Mesothelial cell of epicardium (in vitro differentiated cells): ENCODE data around the gene TDP1. TPM values are rescaled to one million over a fixed set of nuclear protein-coding genes. Genes with fewer than 3 reads are reported as not detected.
A peak's percentile ranks its signal among the peaks of the same experiment; 100 is the strongest.

Source experiments
- DNase-seq, 2 experiments: peaks; one replicate each; pipeline ENCODE4 v3.0.0; 2021; ENCODE audit warnings: low spot score in 2 of 2; ENCODE audit not compliant: unreplicated experiment in 2 of 2
- H3K27ac Mint-ChIP-seq: 2 replicates; pipeline ENCODE4 v1.8.0; 2021; ENCODE audit warnings: mixed read lengths
- H3K27me3 Mint-ChIP-seq: 2 replicates; pipeline ENCODE4 v1.8.0; 2021; ENCODE audit warnings: low read depth, mixed read lengths
- H3K36me3 Mint-ChIP-seq: 2 replicates; pipeline ENCODE4 v1.8.0; 2021; ENCODE audit warnings: mixed read lengths
- H3K4me1 Mint-ChIP-seq: 2 replicates; pipeline ENCODE4 v1.8.0; 2021; ENCODE audit warnings: mixed read lengths
- H3K4me3 Mint-ChIP-seq: 2 replicates; pipeline ENCODE4 v1.8.0; 2021; ENCODE audit warnings: mild to moderate bottlenecking, moderate library complexity, mixed read lengths
- H3K9me3 Mint-ChIP-seq: 2 replicates; pipeline ENCODE4 v1.8.0; 2021; ENCODE audit warnings: mixed read lengths
- CTCF ChIP-seq: fragments of 200-600 bp; sonication (generic); IDR thresholded peaks from one replicate; pipeline ENCODE4 v1.5.0; 2021; ENCODE audit warnings: antibody characterized with exemption; ENCODE audit not compliant: unreplicated experiment
- total RNA-seq: library from RNA; stranded (reverse); gene quantifications from 3 replicates; pipeline ENCODE4 v1.2.1, GENCODE V29; 2021

Gene TDP1
- total RNA-seq, 1 donor from 2014 or later, result 30.6 TPM

DNA sequence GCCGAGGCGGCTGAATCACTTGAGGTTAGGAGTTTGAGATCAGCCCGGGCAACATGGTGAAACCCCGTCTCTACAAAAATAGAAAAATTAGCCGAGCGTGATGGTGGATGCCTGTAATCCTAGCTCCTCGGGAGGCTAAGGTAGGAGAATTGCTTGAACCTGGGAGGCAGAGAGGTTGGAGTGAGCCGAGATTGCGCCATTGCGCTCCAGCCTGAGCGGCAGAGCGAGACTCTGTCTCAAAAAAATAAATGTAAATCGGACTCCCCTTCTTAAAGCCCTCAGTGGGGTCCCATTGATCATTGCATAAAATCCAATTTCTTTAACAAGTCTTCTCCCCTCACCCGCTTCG is 908 bp downstream of the TDP1 start:
- Mint-ChIP-seq H3K27ac (peak overlapping the region; percentile 99), H3K36me3 (no peaks in the 10 kb centered on the region), H3K9me3 (no peaks in the 10 kb centered on the region), H3K27me3 (no peaks in the 10 kb centered on the region), H3K4me3 (peak overlapping the region; percentile 98), H3K4me1 (peaks cover 35% of the 10 kb centered on the region)
- TF ChIP-seq CTCF, result no peak
- DNase-seq, result no peak

- H3K27me3 Mint-ChIP-seq, result no peaks in the 10 kb centered on the region
These were observed 1.6 kb downstream of the TDP1 start for GRCh38 chr14:89957376-89957775.

DNA sequence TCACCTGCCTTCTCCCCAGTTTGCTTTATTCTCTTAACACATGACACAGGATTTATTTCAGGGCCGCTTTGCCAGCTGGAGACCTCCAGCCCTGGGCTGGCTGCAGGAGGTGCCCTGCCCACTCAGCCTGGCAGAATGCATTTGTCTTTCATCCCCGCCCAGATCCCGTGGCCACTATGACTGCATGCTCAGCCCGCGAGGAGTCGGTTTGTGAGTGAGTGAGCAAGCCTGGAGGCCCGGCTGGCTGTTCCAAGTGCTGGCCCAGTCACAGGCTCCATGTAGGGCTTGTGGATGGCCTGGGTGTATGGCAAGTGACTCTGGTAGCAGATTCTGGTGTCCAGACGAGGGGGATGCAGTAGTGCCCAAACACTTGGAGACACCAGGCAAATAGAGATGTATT is 2.1 kb downstream of the TDP1 start:
- Mint-ChIP-seq H3K27me3 (no peaks in the 10 kb centered on the region), H3K9me3 (no peaks in the 10 kb centered on the region), H3K27ac (no peak overlapping the region), H3K36me3 (no peaks in the 10 kb centered on the region), H3K4me1 (peaks cover 35% of the 10 kb centered on the region), H3K4me3 (no peak overlapping the region)
- no peak for TF ChIP-seq CTCF
- DNase-seq, result no peak

More at GRCh38 chr14:89957376-89957775, 1.6 kb downstream of the TDP1 start:
- no peak for TF ChIP-seq CTCF
- H3K4me3 Mint-ChIP-seq, result peak overlapping the region; percentile 98
- H3K4me1 Mint-ChIP-seq, result peaks cover 35% of the 10 kb centered on the region
- H3K36me3 Mint-ChIP-seq, result no peaks in the 10 kb centered on the region
- DNase-seq, result no peak
- no peaks in the 10 kb centered on the region for H3K9me3 Mint-ChIP-seq
- H3K27ac Mint-ChIP-seq, result no peak overlapping the region

DNA sequence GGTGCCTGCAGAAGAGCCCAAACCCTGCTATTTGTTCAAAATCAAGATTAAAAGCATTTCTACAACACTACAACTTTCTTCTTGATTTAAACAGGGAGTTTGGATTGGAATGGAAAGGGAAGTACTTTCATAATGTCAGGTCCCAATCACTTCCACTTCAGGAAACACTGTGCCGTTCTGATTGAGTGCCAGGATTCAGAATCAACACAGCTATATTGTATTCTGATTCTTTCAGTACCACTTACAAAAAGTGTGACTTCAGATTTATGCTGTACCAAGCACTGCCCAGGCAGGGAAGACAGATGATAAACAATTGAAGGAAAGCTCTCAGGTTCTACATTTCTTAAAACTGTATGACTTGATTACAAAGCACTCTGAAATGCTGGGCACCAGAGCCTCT is 3.2 kb downstream of the TDP1 start:
- Mint-ChIP-seq H3K9me3 (no peaks in the 10 kb centered on the region), H3K4me3 (no peak overlapping the region), H3K36me3 (peaks cover 8% of the 10 kb centered on the region), H3K27me3 (no peaks in the 10 kb centered on the region), H3K27ac (no peak overlapping the region), H3K4me1 (peaks cover 26% of the 10 kb centered on the region)
- no peak for TF ChIP-seq CTCF
- DNase-seq, result no peak

- Mint-ChIP-seq H3K27me3 (no peaks in the 10 kb centered on the region), H3K4me3 (no peak overlapping the region), H3K36me3 (peaks cover 13% of the 10 kb centered on the region), H3K4me1 (peaks cover 22% of the 10 kb centered on the region), H3K27ac (no peak overlapping the region), H3K9me3 (no peaks in the 10 kb centered on the region)
- no peak for DNase-seq
- TF ChIP-seq CTCF, result no peak
These were observed 4.2 kb downstream of the TDP1 start for GRCh38 chr14:89959853-89960445.

- no peak overlapping the region for H3K4me3 Mint-ChIP-seq
- H3K4me1 Mint-ChIP-seq, result peaks cover 22% of the 10 kb centered on the region
- no peaks in the 10 kb centered on the region for H3K9me3 Mint-ChIP-seq
- peaks cover 13% of the 10 kb centered on the region for H3K36me3 Mint-ChIP-seq
- TF ChIP-seq CTCF, result no peak
- H3K27me3 Mint-ChIP-seq, result no peaks in the 10 kb centered on the region
- no peak overlapping the region for H3K27ac Mint-ChIP-seq
- no peak for DNase-seq
These were observed 5.2 kb downstream of the TDP1 start for GRCh38 chr14:89960914-89961313.
